HepG2 (cell line): ENCODE results near the gene TOGARAM1. TPM values are rescaled to one million over a fixed set of nuclear protein-coding genes. Genes with fewer than 3 reads are reported as not detected.

Source experiments
- CAMTA2 ChIP-seq: sonication (generic); formaldehyde crosslinking; IDR thresholded peaks from 2 replicates; pipeline ENCODE4 v1.4.0; 2020; ENCODE audit warnings: mild to moderate bottlenecking, missing genetic modification reagents, borderline replicate concordance
- GZF1 ChIP-seq: sonication (generic); formaldehyde crosslinking; IDR thresholded peaks from 2 replicates; pipeline ENCODE4 v1.5.1; 2020; ENCODE audit warnings: mild to moderate bottlenecking, missing genetic modification reagents
- NBN ChIP-seq: fragments of 450-650 bp; conservative IDR thresholded peaks from 2 replicates; pipeline ENCODE4 v1.6.1; 2017
- SKIL ChIP-seq: sonication (generic); formaldehyde crosslinking; IDR thresholded peaks from 2 replicates; pipeline ENCODE4 v1.8.0; 2022; ENCODE audit warnings: missing genetic modification reagents, mild to moderate bottlenecking, moderate library complexity, borderline replicate concordance
- SMAD3 ChIP-seq: sonication (generic); formaldehyde crosslinking; IDR thresholded peaks from 2 replicates; pipeline ENCODE4 v1.4.0; 2020; ENCODE audit warnings: missing genetic modification reagents
- STAT6 ChIP-seq: sonication (generic); formaldehyde crosslinking; IDR thresholded peaks from 2 replicates; pipeline ENCODE4 v1.4.0; 2020; ENCODE audit warnings: missing genetic modification reagents, mild to moderate bottlenecking, borderline replicate concordance
- TFDP2 ChIP-seq: sonication (generic); formaldehyde crosslinking; IDR thresholded peaks from 2 replicates; pipeline ENCODE4 v1.4.0; 2020; ENCODE audit warnings: missing genetic modification reagents
- ZBTB40 ChIP-seq, 2 experiments: fragments of 450-650 bp in 1 of 2; sonication (generic) in 1 of 2; formaldehyde crosslinking in 1 of 2; IDR thresholded peaks; 2 replicates each; pipeline versions ENCODE4 v1.6.1 to v1.8.0; 2016 to 2022; ENCODE audit warnings: antibody characterized with exemption in 1 of 2, mild to moderate bottlenecking in 1 of 2, missing genetic modification reagents in 1 of 2
- ZFP82 ChIP-seq: sonication (generic); formaldehyde crosslinking; IDR thresholded peaks from 2 replicates; pipeline ENCODE4 v1.5.1; 2020; ENCODE audit warnings: mild to moderate bottlenecking, missing genetic modification reagents, borderline replicate concordance
- ZNF292 ChIP-seq: sonication (generic); formaldehyde crosslinking; IDR thresholded peaks from 2 replicates; pipeline ENCODE4 v1.8.1; 2022; ENCODE audit warnings: mild to moderate bottlenecking, low read depth, missing genetic modification reagents, borderline replicate concordance
- ZNF800 ChIP-seq: sonication (generic); formaldehyde crosslinking; IDR thresholded peaks from 2 replicates; pipeline ENCODE4 v1.4.0; 2020; ENCODE audit warnings: missing genetic modification reagents
- polyA plus RNA-seq, 8 experiments: library from polyadenylated mRNA; depleted of rRNA in 3 of 8; stranded (reverse) in 7 of 8; unstranded in 1 of 8; fragments of >200 nt; fragmentation: Illumina TruSeq in 4 of 8; extraction: Trizol in 4 of 8; gene quantifications; 2 replicates each; pipeline versions ENCODE4 v1.2.1 to v1.2.3, GENCODE V29; 2011 to 2016; ENCODE audit warnings: low read depth in 4 of 8, missing spikeins in 1 of 8, mixed read lengths in 1 of 8; ENCODE audit not compliant: insufficient read depth in 1 of 8
- total RNA-seq, 5 experiments: library from RNA; depleted of rRNA; stranded (reverse); fragments of >200 nt; fragmentation: Illumina TruSeq; extraction: Trizol; gene quantifications; 2 replicates each; pipeline ENCODE4 v1.2.3, GENCODE V29; 2016; ENCODE audit warnings: low read depth in 1 of 5

TOGARAM1 gene
- total and polyA plus RNA-seq, 2 of the 13 experiments (the other 11 are each of a cell fraction or from before 2014, with no cell fraction given), result 5.6 to 9.8 TPM

- no peak for TF ChIP-seq TFDP2 (CRISPR knock-in tag)
- TF ChIP-seq NBN, result no peak
- no peak for TF ChIP-seq GZF1 (CRISPR knock-in tag)
- 0 out of 2 replicates have a peak, but pooled peaks have one; percentile 3 for TF ChIP-seq SMAD3 (CRISPR knock-in tag)
- TF ChIP-seq SKIL (CRISPR knock-in tag), result no peak
- no peak for TF ChIP-seq ZNF292 (CRISPR knock-in tag)
- no peak for TF ChIP-seq CAMTA2
- TF ChIP-seq ZBTB40 (IDR thresholded peaks at IDR 0.05), result 0 out of 2 replicates have a peak, but pooled peaks have one; percentile 9
- TF ChIP-seq ZBTB40 (CRISPR knock-in tag; IDR thresholded peaks at IDR 0.05), result no peak
- no peak for TF ChIP-seq ZNF800 (CRISPR knock-in tag)
- no peak for TF ChIP-seq STAT6 (CRISPR knock-in tag)
- peak; percentile 57; the same call in 1 of the 2 replicates for TF ChIP-seq ZFP82
These were observed 838 bp upstream of the TOGARAM1 start (continued) for GRCh38 chr14:44961151-44961553.
